ENCODE results near the gene FUT8. TPM values are rescaled to one million over a fixed set of nuclear protein-coding genes. Genes with fewer than 3 reads are reported as not detected.
A peak's percentile ranks its signal among the peaks of the same experiment; 100 is the strongest.

FUT8 gene
- total RNA-seq, 1 donor: 165 TPM

DNA sequence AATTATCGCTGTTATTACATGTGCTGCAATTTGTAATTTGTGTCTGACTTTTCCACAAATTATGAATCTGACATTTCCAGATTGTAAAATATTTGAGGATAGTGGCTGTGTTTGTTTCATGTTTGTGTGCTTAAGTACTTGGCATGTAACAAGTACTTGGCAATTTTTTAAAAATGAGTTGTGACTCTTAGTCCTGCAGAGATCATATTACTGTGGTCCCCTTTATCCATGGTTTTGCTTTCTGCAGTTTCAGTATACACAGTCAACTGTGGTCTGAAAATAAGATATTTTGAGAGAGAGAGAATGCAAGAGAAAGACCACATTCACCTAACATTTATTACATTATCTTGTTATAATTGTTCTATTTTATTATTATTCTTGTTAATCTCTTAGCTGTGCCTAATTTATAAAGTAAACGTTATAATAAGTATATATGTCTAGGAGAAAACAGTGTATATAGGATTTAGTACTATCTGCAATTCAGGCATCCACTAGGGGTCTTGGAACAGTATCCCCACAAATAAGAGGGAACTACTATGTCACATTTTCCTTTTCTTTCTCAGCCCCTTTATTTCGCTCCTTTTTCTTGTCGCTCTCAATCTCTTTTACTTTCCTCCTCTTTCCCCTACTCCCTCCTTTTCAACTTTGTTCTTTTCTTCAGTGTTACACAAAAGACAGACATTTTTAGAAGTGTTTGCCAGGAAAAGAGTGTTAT lies 176.1 kb downstream of the FUT8 start:
- DNase-seq (ENCODE audit: low read depth): peak; percentile 28

DNA sequence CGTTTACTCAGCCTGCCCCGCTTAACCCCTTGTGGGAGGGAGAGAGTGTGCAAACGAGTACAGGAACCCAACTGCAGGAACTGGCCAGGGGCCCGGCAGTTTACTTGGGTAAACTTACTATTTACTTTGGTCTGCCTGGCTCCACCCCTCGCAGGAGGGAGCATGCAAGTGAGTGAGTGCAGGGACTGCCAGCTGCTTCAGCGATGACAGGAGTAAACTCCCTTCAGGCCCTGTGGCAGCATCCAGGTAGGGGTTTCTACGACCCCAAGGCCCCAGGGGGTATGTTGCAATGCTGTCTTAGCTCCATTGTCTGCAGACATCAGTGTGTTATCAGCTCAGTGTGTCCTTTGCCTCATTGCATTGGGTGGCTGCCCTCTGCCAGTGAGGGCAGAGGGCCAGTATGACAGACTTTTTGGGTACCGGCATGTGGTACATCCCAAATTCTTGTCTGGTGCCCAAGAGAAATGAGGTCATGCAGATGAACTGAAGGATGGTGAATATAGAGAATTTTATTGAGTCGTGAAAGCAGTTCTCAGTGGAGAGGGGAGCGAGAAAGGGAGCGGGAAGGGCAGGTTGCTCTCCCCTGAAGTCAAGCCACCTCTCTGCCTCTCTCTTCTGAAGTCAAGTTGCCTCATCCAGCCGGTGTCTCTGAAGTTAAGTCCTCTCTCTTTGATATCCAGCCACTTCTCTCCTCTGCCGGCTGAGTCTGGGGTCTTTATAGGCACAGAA lies 181.8 kb downstream of the FUT8 start:
- DNase-seq (ENCODE audit: low read depth): no peak
- TF ChIP-seq, protein P1, sequence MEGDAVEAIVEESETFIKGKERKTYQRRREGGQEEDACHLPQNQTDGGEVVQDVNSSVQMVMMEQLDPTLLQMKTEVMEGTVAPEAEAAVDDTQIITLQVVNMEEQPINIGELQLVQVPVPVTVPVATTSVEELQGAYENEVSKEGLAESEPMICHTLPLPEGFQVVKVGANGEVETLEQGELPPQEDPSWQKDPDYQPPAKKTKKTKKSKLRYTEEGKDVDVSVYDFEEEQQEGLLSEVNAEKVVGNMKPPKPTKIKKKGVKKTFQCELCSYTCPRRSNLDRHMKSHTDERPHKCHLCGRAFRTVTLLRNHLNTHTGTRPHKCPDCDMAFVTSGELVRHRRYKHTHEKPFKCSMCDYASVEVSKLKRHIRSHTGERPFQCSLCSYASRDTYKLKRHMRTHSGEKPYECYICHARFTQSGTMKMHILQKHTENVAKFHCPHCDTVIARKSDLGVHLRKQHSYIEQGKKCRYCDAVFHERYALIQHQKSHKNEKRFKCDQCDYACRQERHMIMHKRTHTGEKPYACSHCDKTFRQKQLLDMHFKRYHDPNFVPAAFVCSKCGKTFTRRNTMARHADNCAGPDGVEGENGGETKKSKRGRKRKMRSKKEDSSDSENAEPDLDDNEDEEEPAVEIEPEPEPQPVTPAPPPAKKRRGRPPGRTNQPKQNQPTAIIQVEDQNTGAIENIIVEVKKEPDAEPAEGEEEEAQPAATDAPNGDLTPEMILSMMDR (IDR thresholded peaks at IDR 0.05; ENCODE audit: insufficient read depth, low read length): no peak
- no peak overlapping the region for H3K4me3 ChIP-seq (ENCODE audit: low read depth, low read length)

More for the DNA sequence above, 176.1 kb downstream of the FUT8 start:
- TF ChIP-seq, protein P1 (IDR thresholded peaks at IDR 0.05; ENCODE audit: insufficient read depth, low read length): no peak
- no peak overlapping the region for H3K4me3 ChIP-seq (ENCODE audit: low read depth, low read length)

DNA sequence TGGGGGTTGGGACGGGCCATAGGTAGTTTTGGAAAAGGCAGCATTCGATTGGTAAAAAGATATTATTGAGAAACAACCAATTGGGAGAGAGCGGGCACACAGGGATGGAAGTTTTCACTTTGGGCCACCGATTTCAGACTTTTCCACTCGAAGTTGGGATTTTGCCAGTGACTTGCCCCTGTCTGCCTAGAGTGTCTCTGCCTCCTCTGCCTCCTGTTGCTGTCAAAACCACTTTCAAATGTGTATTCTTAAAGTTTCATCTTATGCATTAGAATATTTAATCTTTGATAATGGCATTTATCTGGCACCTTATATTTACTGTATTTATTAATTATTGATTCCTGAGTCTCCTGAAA lies 182.3 kb downstream of the FUT8 start:
- H3K4me3 ChIP-seq (ENCODE audit: low read depth, low read length): no peak overlapping the region
- DNase-seq (ENCODE audit: low read depth): no peak
- TF ChIP-seq, protein P1 (IDR thresholded peaks at IDR 0.05; ENCODE audit: insufficient read depth, low read length): no peak

DNA sequence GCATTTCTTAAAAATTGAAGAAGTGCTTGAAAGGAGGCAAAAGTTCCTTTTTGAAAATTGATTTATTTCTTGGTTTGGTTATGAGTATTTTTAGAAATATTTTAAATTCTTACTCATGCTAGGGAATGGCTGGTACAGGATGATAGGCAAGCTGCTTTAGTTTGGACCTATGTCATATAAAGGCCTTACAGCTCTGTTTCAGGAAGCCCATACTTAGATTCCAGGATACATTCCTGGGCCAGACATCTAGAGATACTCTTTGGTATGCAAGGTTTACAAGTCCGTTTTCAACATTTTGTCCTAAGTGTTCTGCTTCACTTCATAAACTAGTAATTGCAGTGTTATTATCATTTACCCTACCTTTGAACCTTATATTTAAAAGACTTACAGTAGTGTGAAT lies 186.8 kb downstream of the FUT8 start:
- no peak overlapping the region for H3K4me3 ChIP-seq (ENCODE audit: low read depth, low read length)
- peak; percentile 37 for DNase-seq (ENCODE audit: low read depth)
- TF ChIP-seq, protein P1 (IDR thresholded peaks at IDR 0.05; ENCODE audit: insufficient read depth, low read length): no peak

DNA sequence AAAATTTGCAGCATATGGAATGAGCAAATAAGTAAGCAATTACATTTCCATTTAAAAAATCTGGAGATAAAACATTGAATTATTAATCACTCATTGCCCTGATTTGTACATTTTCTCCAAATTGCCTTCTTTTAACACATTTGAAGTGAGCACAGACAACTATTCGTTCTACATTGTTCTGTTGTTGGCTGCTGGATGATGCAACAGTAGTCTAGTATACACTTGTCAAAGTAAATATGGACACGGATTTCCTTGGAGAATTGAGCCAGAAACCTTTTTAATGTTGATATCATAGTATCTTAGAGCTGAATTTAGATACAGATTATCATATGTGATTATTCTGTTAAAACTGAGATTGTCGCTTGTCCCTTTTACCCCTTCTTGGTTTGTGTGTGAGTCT lies 188.2 kb downstream of the FUT8 start:
- TF ChIP-seq, protein P1 (IDR thresholded peaks at IDR 0.05; ENCODE audit: insufficient read depth, low read length): no peak
- peak; percentile 22 for DNase-seq (ENCODE audit: low read depth)

DNA sequence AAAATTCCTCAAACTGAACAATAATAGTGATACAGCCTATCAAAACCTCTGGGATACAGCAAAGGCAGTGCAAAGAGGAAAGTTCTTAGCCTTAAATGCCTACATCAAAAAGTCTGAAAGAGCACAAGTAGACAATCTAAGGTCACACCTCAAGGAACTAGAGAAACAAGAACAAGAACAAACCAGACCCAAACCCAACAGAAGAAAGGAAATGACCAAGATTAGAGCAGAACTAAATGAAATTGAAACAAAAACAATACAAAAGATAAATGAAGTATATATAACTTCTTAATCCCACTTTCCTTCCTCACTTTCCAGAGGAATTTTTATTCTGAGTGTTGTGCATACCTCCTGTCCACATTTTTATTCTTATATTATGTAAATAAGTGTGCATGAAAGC lies 192.0 kb downstream of the FUT8 start:
- no peak for DNase-seq (ENCODE audit: low read depth)
- no peak overlapping the region for H3K4me3 ChIP-seq (ENCODE audit: low read depth, low read length)
- TF ChIP-seq, protein P1 (IDR thresholded peaks at IDR 0.05; ENCODE audit: insufficient read depth, low read length): no peak

More for the DNA sequence above, 188.2 kb downstream of the FUT8 start:
- no peak overlapping the region for H3K4me3 ChIP-seq (ENCODE audit: low read depth, low read length)
